Epithelial cell of proximal tubule (primary cell): ENCODE results near the gene ATG4B. TPM values are rescaled to one million over a fixed set of nuclear protein-coding genes. Genes with fewer than 3 reads are reported as not detected.

Source experiments
- DNase-seq: peaks from one replicate; pipeline ENCODE4 v3.0.0-alpha.2; 2011; ENCODE audit warnings: low read depth
- H3K4me3 ChIP-seq: 2 replicates; pipeline ENCODE4 v1.5.1; 2011; ENCODE audit warnings: low read depth, mild to moderate bottlenecking, low read length
- total RNA-seq: library from RNA; depleted of rRNA; stranded (reverse); fragments of >200 nt; gene quantifications from 2 replicates; pipeline ENCODE4 v1.2.3, GENCODE V29; 2015
- TF ChIP-seq, protein P1 (sequence below): conservative IDR thresholded peaks from 2 replicates; pipeline ENCODE4 v1.5.1; 2012; ENCODE audit warnings: low read depth, mild to moderate bottlenecking, low read length

Gene ATG4B
- total RNA-seq, 1 donor from 2014 or later = 72.5 TPM

DNA sequence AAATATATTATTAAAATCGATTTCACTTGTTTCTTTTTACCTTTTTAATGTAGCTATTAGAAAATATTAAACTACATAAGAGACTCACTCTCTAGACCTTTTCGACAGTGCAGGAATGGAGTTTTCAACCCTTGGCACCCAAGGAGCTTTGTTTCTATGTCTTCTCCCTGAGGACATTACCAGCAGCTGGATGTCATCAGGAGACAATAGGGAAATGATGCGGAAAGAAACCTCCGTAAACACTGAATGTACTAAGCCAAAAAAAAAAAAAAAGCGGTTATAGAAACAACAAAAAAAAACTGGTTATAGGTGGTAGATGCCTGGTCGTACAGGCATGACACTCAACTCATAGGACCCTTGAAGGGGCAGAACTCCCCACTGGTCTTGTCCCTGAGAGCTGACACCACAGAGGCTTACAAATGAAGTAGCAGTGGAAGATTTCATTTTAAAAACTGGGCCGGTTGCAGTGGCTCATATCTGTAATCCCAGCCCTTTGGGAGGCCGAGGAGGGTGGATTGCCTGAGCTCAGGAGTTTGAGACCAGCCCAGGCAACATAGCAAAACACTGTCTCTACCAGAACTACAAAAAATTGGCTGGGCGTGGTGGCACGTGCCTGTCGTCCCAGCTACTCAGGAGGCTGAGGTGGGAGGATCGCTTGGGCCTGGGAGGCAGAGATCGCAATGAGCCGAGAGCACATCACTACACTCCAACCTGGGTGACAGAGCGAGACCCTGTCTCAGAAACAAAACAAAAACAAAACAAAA is 24.3 kb upstream of the ATG4B start:
- DNase-seq = no peak
- H3K4me3 ChIP-seq = no peak overlapping the region
- TF ChIP-seq, protein P1, sequence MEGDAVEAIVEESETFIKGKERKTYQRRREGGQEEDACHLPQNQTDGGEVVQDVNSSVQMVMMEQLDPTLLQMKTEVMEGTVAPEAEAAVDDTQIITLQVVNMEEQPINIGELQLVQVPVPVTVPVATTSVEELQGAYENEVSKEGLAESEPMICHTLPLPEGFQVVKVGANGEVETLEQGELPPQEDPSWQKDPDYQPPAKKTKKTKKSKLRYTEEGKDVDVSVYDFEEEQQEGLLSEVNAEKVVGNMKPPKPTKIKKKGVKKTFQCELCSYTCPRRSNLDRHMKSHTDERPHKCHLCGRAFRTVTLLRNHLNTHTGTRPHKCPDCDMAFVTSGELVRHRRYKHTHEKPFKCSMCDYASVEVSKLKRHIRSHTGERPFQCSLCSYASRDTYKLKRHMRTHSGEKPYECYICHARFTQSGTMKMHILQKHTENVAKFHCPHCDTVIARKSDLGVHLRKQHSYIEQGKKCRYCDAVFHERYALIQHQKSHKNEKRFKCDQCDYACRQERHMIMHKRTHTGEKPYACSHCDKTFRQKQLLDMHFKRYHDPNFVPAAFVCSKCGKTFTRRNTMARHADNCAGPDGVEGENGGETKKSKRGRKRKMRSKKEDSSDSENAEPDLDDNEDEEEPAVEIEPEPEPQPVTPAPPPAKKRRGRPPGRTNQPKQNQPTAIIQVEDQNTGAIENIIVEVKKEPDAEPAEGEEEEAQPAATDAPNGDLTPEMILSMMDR = no peak

DNA sequence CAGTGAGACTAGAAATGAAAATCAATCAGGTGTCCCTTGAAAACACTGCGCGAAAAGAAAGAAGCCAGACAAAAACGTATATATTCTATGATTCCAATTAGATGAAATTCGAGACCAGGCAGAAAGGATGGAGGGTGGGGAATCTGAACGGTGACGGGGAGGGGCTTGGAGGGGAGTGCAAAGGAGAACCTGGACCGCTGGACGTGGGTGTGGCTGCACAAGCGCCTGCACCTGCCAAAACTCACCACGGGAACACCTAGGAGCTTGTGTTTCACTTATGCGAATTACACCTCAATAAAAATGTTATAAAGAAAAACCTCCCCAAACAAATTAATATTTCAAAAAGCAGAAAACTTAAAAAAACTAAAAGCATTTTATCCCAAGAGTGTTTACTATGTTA is 22.5 kb upstream of the ATG4B start:
- TF ChIP-seq, protein P1 = no peak
- no peak for DNase-seq
- H3K4me3 ChIP-seq = no peak overlapping the region

DNA sequence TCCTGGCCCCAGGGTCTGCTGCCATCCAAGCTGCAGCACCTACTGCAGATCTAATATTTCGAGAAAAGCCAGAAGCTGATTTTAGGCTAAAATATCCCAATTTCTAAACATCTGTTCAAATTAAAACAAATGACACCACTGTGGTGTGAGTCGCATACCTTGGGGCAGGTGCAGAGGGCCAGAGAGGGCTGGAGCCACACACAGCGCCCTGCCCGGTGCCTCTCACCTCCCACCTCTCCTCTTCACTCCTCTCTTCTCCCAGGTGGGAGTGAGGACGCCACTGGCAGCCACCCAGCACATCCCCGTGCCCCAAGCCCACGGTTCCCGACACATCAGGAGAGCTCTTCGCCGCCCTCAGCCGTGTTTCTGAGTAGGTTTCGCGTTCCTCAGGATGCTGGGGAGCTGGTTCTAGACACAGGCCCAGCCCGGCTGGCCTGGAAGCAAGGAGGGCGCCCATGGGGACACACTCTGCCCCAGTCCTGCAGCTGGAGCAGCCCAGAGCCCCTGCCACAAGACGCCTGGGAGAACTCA is 21.9 kb upstream of the ATG4B start:
- no peak for DNase-seq
- TF ChIP-seq, protein P1 = no peak
- no peak overlapping the region for H3K4me3 ChIP-seq

DNA sequence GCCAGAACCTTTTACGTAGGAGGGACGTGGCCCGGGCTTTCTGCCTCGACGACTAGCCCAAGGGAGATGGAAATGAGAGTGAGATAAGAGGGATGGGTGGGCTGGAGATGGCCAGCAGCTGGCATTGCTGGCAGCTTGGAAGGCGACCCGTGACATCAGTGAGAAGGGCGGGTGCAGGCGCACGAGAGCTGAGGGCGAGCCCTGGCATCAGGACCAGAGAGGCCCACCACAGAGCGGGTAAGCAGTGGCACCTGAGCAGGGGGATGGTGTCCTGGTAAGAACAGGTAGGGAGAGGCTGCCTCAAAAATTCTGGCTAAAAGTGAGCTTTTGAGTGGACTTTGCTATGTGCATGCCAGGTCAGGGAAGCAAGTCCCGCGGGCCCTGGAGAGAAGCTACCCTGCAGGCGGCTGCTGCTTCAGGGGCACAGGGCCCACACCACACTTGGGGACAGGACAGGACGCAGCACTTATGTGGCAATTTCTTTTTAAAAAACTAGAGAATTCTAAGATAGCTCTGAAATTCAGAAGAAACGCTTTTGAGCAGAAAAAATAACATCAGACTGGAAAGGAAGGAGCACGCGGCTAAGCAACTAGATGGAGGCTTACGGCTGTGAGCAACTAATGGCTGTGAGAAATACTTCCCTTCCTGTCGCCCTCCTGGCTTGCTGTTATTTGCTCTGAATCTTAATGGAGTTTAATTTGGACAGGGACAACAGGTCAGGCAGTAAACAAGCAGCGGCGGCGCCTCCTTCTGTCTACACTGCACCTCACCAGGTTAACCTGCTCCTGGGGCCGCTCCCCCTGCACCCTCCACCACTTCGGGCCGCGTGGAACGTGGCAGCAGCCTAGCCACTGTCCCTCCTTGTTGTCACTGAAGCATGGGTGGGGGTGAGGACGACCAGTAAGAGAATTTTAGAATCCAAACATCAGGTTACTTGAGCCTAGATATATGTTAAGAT is 21.0 kb upstream of the ATG4B start:
- TF ChIP-seq, protein P1 = no peak
- no peak for DNase-seq
- H3K4me3 ChIP-seq = peak overlapping the region; percentile 55

DNA sequence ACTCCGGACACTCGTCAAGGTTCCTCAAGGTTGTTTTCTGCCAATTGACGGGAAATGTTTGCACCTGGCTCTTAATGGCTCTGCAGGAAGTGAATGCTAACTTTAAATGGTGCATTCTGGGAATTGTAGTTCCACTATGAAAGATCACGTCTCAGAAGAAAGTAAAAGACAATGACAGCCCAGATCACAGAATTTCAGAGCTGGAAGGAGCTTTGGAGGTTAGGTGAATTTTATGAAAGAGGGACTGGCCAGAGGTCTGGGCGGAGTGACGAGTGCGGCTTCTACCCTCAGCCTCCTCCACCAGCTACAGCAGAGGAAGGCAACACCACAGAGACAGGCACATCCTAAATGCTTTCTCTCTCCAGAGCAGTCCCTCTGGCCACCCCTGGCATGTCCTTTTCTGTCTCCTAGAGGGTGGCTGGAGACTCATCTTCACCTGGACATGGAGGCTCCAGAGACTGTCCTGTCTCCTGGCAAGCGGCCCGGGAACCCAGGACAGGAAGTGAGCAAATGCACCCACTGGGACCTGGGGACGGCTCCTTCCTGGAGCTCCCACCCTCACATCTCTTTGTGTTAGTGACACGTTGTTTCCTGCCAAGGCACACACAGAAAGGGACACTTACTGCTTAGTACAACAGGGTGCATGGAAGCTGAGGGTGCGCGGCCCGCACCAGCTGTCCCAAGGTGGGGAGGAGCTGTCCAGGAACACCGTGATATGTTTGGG is 19.9 kb upstream of the ATG4B start:
- TF ChIP-seq, protein P1 = no peak
- H3K4me3 ChIP-seq = peak overlapping the region; percentile 55
- no peak for DNase-seq

DNA sequence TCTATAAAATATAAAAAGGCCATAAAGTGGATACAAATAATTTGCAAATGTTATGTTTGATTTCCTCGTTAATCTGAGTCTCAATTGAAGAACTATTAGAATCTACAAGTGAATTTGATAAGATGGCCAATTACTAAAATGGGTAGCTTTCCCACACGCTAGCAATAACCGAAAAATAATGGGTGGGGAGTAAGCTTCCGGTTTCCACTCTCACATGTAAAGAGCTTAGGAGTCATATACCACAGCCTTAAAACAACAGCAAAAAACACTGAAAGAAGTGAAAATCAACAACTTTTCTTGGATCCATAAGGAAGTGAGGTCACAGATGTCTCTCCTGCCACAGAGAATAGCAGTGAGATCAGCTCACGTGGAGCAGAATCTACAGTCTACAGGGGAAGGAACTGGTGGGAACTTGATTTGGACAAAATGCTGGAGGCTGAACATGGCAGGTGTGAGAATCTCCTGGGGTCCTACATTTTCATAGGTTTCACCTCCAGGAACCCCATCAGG is 19.1 kb upstream of the ATG4B start:
- no peak overlapping the region for H3K4me3 ChIP-seq
- TF ChIP-seq, protein P1 = no peak
- no peak for DNase-seq
